HEK293 (cell line): Measurements from ENCODE around the gene SLC10A4.

Source experiments
- CTCF ChIA-PET: fragments of 350-600 bp; formaldehyde crosslinking; extraction: SDS; loops from one replicate; lab custom pipeline; 2021; ENCODE audit warnings: antibody characterized with exemption; lab: Yijun Ruan, JAX
- POLR2A ChIA-PET: fragments of 300-600 bp; formaldehyde crosslinking; extraction: SDS; loops from one replicate; lab custom pipeline; 2020; ENCODE audit warnings: antibody characterized with exemption, inconsistent platforms; lab: Yijun Ruan, JAX
- H3K27ac ChIP-seq: fragments of 200-500 bp; sonication (Bioruptor generic); 2 replicates; pipeline ENCODE4 v1.5.1; 2014; ENCODE audit warnings: low read depth, low read length, control low read depth, inconsistent platforms; ENCODE audit errors: extremely low read depth
- H3K36me3 ChIP-seq, 2 experiments: fragments of 200-500 bp in 1 of 2; sonication (Bioruptor generic) in 1 of 2; 1 replicate in 1 of 2; 2 replicates in 1 of 2; pipeline ENCODE4 v1.5.1; 2014 to 2017; ENCODE audit warnings: inconsistent platforms in 2 of 2, low read length in 2 of 2; ENCODE audit not compliant: control insufficient read depth in 2 of 2, insufficient read depth in 1 of 2
- H3K4me1 ChIP-seq: fragments of 200-500 bp; sonication (Bioruptor generic); 2 replicates; pipeline ENCODE4 v1.5.1; 2014; ENCODE audit warnings: mild to moderate bottlenecking, low read length, inconsistent platforms; ENCODE audit not compliant: control insufficient read depth, insufficient read depth
- H3K4me3 ChIP-seq: 2 replicates; pipeline ENCODE4 v1.5.1; 2011; ENCODE audit warnings: low read depth, mild to moderate bottlenecking, control low read depth, low read length, moderate library complexity
- H3K9me3 ChIP-seq: fragments of 200-500 bp; sonication (Bioruptor generic); 2 replicates; pipeline ENCODE4 v1.5.1; 2014; ENCODE audit warnings: low read depth, low read length, inconsistent platforms; ENCODE audit not compliant: control insufficient read depth, insufficient read depth
- ATF2 ChIP-seq: fragments of 450-650 bp; formaldehyde crosslinking; IDR thresholded peaks from 2 replicates; pipeline ENCODE4 v1.5.1; 2016; ENCODE audit warnings: missing biosample characterization, missing genetic modification characterization, low read depth
- BCL11A ChIP-seq: fragments of 450-650 bp; formaldehyde crosslinking; IDR thresholded peaks from 2 replicates; pipeline ENCODE4 v1.5.1; 2016; ENCODE audit warnings: low read depth, missing biosample characterization, missing genetic modification characterization
- SCRT2 ChIP-seq: fragments of 450-650 bp; formaldehyde crosslinking; IDR thresholded peaks from 2 replicates; pipeline ENCODE4 v1.5.1; 2016; ENCODE audit warnings: missing biosample characterization, missing genetic modification characterization
- ZBTB21 ChIP-seq: fragments of 450-650 bp; formaldehyde crosslinking; IDR thresholded peaks from 2 replicates; pipeline ENCODE4 v1.5.1; 2017; ENCODE audit warnings: missing biosample characterization, missing genetic modification characterization
- ZNF184 ChIP-seq: fragments of 450-650 bp; IDR thresholded peaks from 2 replicates; pipeline ENCODE4 v1.5.1; 2018; ENCODE audit warnings: missing biosample characterization, mild to moderate bottlenecking, missing genetic modification characterization
- ZNF221 ChIP-seq: fragments of 450-650 bp; formaldehyde crosslinking; IDR thresholded peaks from 2 replicates; pipeline ENCODE4 v1.5.1; 2017; ENCODE audit warnings: missing biosample characterization, missing genetic modification characterization, borderline replicate concordance
- ZNF26 ChIP-seq: fragments of 450-650 bp; formaldehyde crosslinking; IDR thresholded peaks from 2 replicates; pipeline ENCODE4 v1.5.1; 2016; ENCODE audit warnings: missing biosample characterization, missing genetic modification characterization
- ZNF600 ChIP-seq: fragments of 450-650 bp; formaldehyde crosslinking; IDR thresholded peaks from 2 replicates; pipeline ENCODE4 v1.5.1; 2016; ENCODE audit warnings: missing biosample characterization, missing genetic modification characterization
- ZSCAN30 ChIP-seq: fragments of 450-650 bp; IDR thresholded peaks from 2 replicates; pipeline ENCODE4 v1.5.1; 2018; ENCODE audit warnings: missing biosample characterization, mild to moderate bottlenecking, missing genetic modification characterization, moderate library complexity
- TF ChIP-seq, protein P1 (sequence below): fragments of 450-650 bp; formaldehyde crosslinking; IDR thresholded peaks from 2 replicates; pipeline ENCODE4 v1.5.1; 2016; ENCODE audit warnings: missing biosample characterization, missing genetic modification characterization

SLC10A4 gene

DNA sequence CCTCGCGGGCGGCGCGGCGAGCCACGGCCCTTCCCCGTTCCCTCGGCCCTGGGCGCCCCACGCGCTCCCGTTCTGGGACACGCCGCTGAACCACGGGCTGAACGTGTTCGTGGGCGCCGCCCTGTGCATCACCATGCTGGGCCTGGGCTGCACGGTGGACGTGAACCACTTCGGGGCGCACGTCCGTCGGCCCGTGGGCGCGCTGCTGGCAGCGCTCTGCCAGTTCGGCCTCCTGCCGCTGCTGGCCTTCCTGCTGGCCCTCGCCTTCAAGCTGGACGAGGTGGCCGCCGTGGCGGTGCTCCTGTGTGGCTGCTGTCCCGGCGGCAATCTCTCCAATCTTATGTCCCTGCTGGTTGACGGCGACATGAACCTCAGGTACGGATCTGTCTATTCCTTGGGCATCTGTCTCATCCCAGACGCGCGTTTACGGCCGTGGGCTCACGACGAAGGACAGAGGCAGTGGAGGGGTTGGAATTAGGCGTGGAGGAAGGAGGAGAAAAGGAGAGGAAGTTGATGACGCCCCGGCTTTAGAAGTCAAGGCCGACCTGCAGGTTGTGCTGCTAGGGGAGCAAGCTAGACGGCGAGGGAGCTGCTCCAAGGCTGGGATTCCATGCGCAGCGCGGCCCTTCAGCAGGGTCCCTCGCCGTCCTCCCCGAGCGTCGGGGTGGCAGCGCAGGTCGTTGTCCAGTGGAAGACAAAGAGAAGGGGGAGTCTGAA is 792 bp downstream of the SLC10A4 start:
- Histone ChIP-seq H3K4me1 (0 out of 2 replicates have a peak, but pooled peaks cover 2% of the 10 kb centered on the region), H3K27ac (no peak overlapping the region; the same call in 1 of the 2 replicates), H3K9me3 (no peaks in the 10 kb centered on the region), H3K4me3 (no peak overlapping the region; the same call in 1 of the 2 replicates), H3K36me3 (peaks cover 0 to 3% of the 10 kb centered on the region in 2 experiments; a peak in 1 of 3 replicates)
- TF ChIP-seq ZNF600 (tag by site-specific recombination) (peak; percentile 33; the same call in 1 of the 2 replicates), ATF2 (no peak)
- ChIA-PET POLR2A (no interaction called here), CTCF (no interaction called here)

- H3K9me3 ChIP-seq = no peaks in the 10 kb centered on the region
- TF ChIP-seq ZSCAN30 (tag by site-specific recombination) (no peak), SCRT2 (0 out of 2 replicates have a peak, but pooled peaks have one; percentile 12)
- TF ChIP-seq, protein P1, sequence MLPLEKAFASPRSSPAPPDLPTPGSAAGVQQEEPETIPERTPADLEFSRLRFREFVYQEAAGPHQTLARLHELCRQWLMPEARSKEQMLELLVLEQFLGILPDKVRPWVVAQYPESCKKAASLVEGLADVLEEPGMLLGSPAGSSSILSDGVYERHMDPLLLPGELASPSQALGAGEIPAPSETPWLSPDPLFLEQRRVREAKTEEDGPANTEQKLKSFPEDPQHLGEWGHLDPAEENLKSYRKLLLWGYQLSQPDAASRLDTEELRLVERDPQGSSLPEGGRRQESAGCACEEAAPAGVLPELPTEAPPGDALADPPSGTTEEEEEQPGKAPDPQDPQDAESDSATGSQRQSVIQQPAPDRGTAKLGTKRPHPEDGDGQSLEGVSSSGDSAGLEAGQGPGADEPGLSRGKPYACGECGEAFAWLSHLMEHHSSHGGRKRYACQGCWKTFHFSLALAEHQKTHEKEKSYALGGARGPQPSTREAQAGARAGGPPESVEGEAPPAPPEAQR = no peak
- no peak overlapping the region for H3K4me3 ChIP-seq
- H3K4me1 ChIP-seq = 0 out of 2 replicates have a peak, but pooled peaks cover 2% of the 10 kb centered on the region
- peaks cover 0 to 3% of the 10 kb centered on the region in 2 experiments; a peak in 1 of 3 replicates for H3K36me3 ChIP-seq
- H3K27ac ChIP-seq = no peak overlapping the region
- ChIA-PET CTCF (interaction anchor here (1.0 kb wide), 1 partner anchor 9 kb away, joined by 3 read pairs; no protein-coding TSS in a partner anchor), POLR2A (no interaction called here)
Measured at GRCh38 chr4:48484494-48485168, 1.5 kb downstream of the SLC10A4 start.

DNA sequence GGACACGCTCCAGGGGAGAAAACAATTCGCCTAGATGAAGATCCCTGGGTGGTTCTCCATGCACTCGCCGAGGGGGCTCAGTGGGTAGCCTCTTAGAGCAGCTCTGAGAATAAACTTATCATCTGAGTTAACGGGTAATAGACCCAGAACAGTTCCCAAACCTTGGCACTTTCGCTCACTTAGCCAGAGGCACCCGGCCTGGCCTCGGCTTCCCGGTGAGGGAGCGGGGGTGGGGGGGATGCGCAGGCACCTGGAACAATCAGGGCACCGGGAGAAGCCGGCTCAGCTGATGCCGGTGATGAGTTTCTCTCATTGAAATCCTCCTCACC is 6.5 kb downstream of the SLC10A4 start:
- Histone ChIP-seq H3K36me3 (peaks cover 0 to 3% of the 10 kb centered on the region in 2 experiments; a peak in 1 of 3 replicates), H3K4me3 (no peak overlapping the region), H3K27ac (no peak overlapping the region), H3K9me3 (no peaks in the 10 kb centered on the region), H3K4me1 (no peaks in the 10 kb centered on the region)
- POLR2A ChIA-PET = no interaction called here
- CTCF ChIA-PET = no interaction called here
- no peak for TF ChIP-seq ZNF221 (tag by site-specific recombination)
- no peak for TF ChIP-seq ZBTB21 (tag by site-specific recombination)
- TF ChIP-seq BCL11A (tag by site-specific recombination) = no peak
- TF ChIP-seq SCRT2 = no peak
- TF ChIP-seq ZNF184 (tag by site-specific recombination) = no peak

- no peak for TF ChIP-seq ZNF26 (tag by site-specific recombination)
- Histone ChIP-seq H3K36me3 (peaks cover 0 to 3% of the 10 kb centered on the region in 2 experiments; a peak in 1 of 3 replicates), H3K4me1 (no peaks in the 10 kb centered on the region), H3K9me3 (no peaks in the 10 kb centered on the region), H3K27ac (no peak within 1 kb of the TSS), H3K4me3 (no peak within 1 kb of the TSS)
- ChIA-PET POLR2A (no interaction called here), CTCF (no interaction called here)
Measured at GRCh38 chr4:48490012-48490679, 7.0 kb downstream of the SLC10A4 start, which contains the start of gene ZAR1. Gene ZAR1, plus strand, starts transcription at chr4:48490252. Its CDS starts 40 bp downstream, at chr4:48490292.
